Endothelial cell (in vitro differentiated cells): ENCODE results near the gene PHF2. TPM values are rescaled to one million over a fixed set of nuclear protein-coding genes. Genes with fewer than 3 reads are reported as not detected.

ENCODE experiments used
- DNase-seq: peaks from one replicate; pipeline ENCODE4 v3.0.0; 2021; ENCODE audit warnings: low spot score
- H3K27ac Mint-ChIP-seq: one replicate; pipeline ENCODE4 v1.8.0; 2021; ENCODE audit warnings: mixed read lengths, inconsistent platforms; ENCODE audit not compliant: unreplicated experiment
- H3K27me3 Mint-ChIP-seq: one replicate; pipeline ENCODE4 v1.8.0; 2021; ENCODE audit warnings: mild to moderate bottlenecking, moderate library complexity, mixed read lengths, inconsistent platforms; ENCODE audit not compliant: unreplicated experiment
- H3K36me3 Mint-ChIP-seq: one replicate; pipeline ENCODE4 v1.8.0; 2021; ENCODE audit warnings: mild to moderate bottlenecking, low read depth, mixed read lengths, inconsistent platforms; ENCODE audit not compliant: unreplicated experiment
- H3K4me1 Mint-ChIP-seq: one replicate; pipeline ENCODE4 v1.8.0; 2021; ENCODE audit warnings: mild to moderate bottlenecking, mixed read lengths, inconsistent platforms; ENCODE audit not compliant: unreplicated experiment
- H3K4me3 Mint-ChIP-seq: one replicate; pipeline ENCODE4 v1.8.0; 2021; ENCODE audit warnings: mild to moderate bottlenecking, mixed read lengths, inconsistent platforms; ENCODE audit not compliant: unreplicated experiment
- H3K9me3 Mint-ChIP-seq: one replicate; pipeline ENCODE4 v1.8.0; 2021; ENCODE audit warnings: mixed read lengths, inconsistent platforms; ENCODE audit not compliant: unreplicated experiment
- CTCF ChIP-seq: fragments of 200-600 bp; sonication (generic); IDR thresholded peaks from one replicate; pipeline ENCODE4 v1.5.0; 2021; ENCODE audit warnings: antibody characterized with exemption; ENCODE audit not compliant: unreplicated experiment
- total RNA-seq: library from RNA; stranded (reverse); fragmentation: NEBNext Ultra II Directional; extraction: Animal tissue kit (Norgen Biotek cat#: 25700); gene quantifications from one replicate; pipeline ENCODE4 v1.2.1, GENCODE V29; 2021; ENCODE audit not compliant: unreplicated experiment

PHF2 gene
- total RNA-seq, 1 donor from 2014 or later: 20.9 TPM

GRCh38 chr9:93623753-93624152 is 47.4 kb downstream of the PHF2 start:
- Mint-ChIP-seq H3K27me3 (peaks cover 2% of the 10 kb centered on the region), H3K36me3 (peaks cover 4% of the 10 kb centered on the region), H3K27ac (no peak overlapping the region), H3K9me3 (no peaks in the 10 kb centered on the region), H3K4me1 (no peaks in the 10 kb centered on the region), H3K4me3 (no peak overlapping the region)
- no peak for TF ChIP-seq CTCF
- DNase-seq: no peak

GRCh38 chr9:93624431-93624834 is 48.0 kb downstream of the PHF2 start:
- Mint-ChIP-seq H3K36me3 (peaks cover 4% of the 10 kb centered on the region), H3K4me3 (no peak overlapping the region), H3K27ac (no peak overlapping the region), H3K4me1 (no peaks in the 10 kb centered on the region), H3K27me3 (peaks cover 2% of the 10 kb centered on the region), H3K9me3 (no peaks in the 10 kb centered on the region)
- no peak for DNase-seq
- TF ChIP-seq CTCF: no peak

- H3K9me3 Mint-ChIP-seq: no peaks in the 10 kb centered on the region
- H3K27ac Mint-ChIP-seq: no peak overlapping the region
- no peak for DNase-seq
- peaks cover 4% of the 10 kb centered on the region for H3K36me3 Mint-ChIP-seq
- no peak for TF ChIP-seq CTCF
- peaks cover 2% of the 10 kb centered on the region for H3K27me3 Mint-ChIP-seq
- H3K4me3 Mint-ChIP-seq: no peak overlapping the region
- no peaks in the 10 kb centered on the region for H3K4me1 Mint-ChIP-seq
Measured at GRCh38 chr9:93624977-93625376, 48.6 kb downstream of the PHF2 start.

GRCh38 chr9:93629920-93630319 is 53.5 kb downstream of the PHF2 start:
- peaks cover 7% of the 10 kb centered on the region for H3K36me3 Mint-ChIP-seq
- H3K27me3 Mint-ChIP-seq: peaks cover 4% of the 10 kb centered on the region
- DNase-seq: no peak
- H3K4me3 Mint-ChIP-seq: no peak overlapping the region
- H3K4me1 Mint-ChIP-seq: no peaks in the 10 kb centered on the region
- no peak overlapping the region for H3K27ac Mint-ChIP-seq
- TF ChIP-seq CTCF: no peak
- no peaks in the 10 kb centered on the region for H3K9me3 Mint-ChIP-seq

GRCh38 chr9:93630806-93631411 is 54.5 kb downstream of the PHF2 start:
- H3K27ac Mint-ChIP-seq: no peak overlapping the region
- TF ChIP-seq CTCF: no peak
- H3K4me1 Mint-ChIP-seq: no peaks in the 10 kb centered on the region
- peak overlapping the region; percentile 11 for H3K4me3 Mint-ChIP-seq
- H3K9me3 Mint-ChIP-seq: no peaks in the 10 kb centered on the region
- H3K27me3 Mint-ChIP-seq: peaks cover 10% of the 10 kb centered on the region
- no peak for DNase-seq
- peaks cover 12% of the 10 kb centered on the region for H3K36me3 Mint-ChIP-seq
